GM18861 (cell line): ENCODE measurements around the gene ABCF3.

Source experiments
- ATAC-seq: cut with Tn5 transposase; IDR thresholded peaks from one replicate; pipeline ENCODE4 v1.9.1; 2021; ENCODE audit not compliant: unreplicated experiment

Gene ABCF3

GRCh38 chr3:184230081-184230602 lies 44.1 kb downstream of the ABCF3 start:
- no peak for ATAC-seq

- ATAC-seq = no peak
These were observed 44.9 kb downstream of the ABCF3 start for GRCh38 chr3:184230603-184231528.

GRCh38 chr3:184231671-184232070 lies 45.7 kb downstream of the ABCF3 start:
- ATAC-seq = no peak

GRCh38 chr3:184233127-184233843 lies 47.3 kb downstream of the ABCF3 start:
- no peak for ATAC-seq

GRCh38 chr3:184234224-184234623 lies 48.2 kb downstream of the ABCF3 start:
- ATAC-seq = no peak

- ATAC-seq = no peak
These were observed 48.8 kb downstream of the ABCF3 start for GRCh38 chr3:184234671-184235380.

- ATAC-seq = no peak
These were observed 49.5 kb downstream of the ABCF3 start for GRCh38 chr3:184235381-184236032.

- ATAC-seq = no peak
These were observed 50.0 kb downstream of the ABCF3 start for GRCh38 chr3:184236033-184236410.

- ATAC-seq = no peak
These were observed 50.6 kb downstream of the ABCF3 start for GRCh38 chr3:184236636-184237035.

GRCh38 chr3:184237211-184237610 lies 51.2 kb downstream of the ABCF3 start:
- no peak for ATAC-seq

GRCh38 chr3:184237807-184238206 lies 51.8 kb downstream of the ABCF3 start:
- no peak for ATAC-seq

- no peak for ATAC-seq
These were observed 52.3 kb downstream of the ABCF3 start for GRCh38 chr3:184238246-184238818.

GRCh38 chr3:184239221-184239620 lies 53.2 kb downstream of the ABCF3 start:
- no peak for ATAC-seq

- ATAC-seq = no peak
These were observed 53.7 kb downstream of the ABCF3 start for GRCh38 chr3:184239708-184240107.

- no peak for ATAC-seq
These were observed 54.6 kb downstream of the ABCF3 start for GRCh38 chr3:184240384-184241140.

- no peak for ATAC-seq
These were observed 55.1 kb downstream of the ABCF3 start for GRCh38 chr3:184241141-184241446.

- no peak for ATAC-seq
These were observed 55.7 kb downstream of the ABCF3 start for GRCh38 chr3:184241447-184242296.

- ATAC-seq = no peak
These were observed 56.3 kb downstream of the ABCF3 start for GRCh38 chr3:184242297-184242685.
